CD4-positive, alpha-beta T cell (primary cell): Measurements from ENCODE around the gene TNFRSF18. TPM values are rescaled to one million over a fixed set of nuclear protein-coding genes. Genes with fewer than 3 reads are reported as not detected.

Source experiments
- ATAC-seq: fragments of 200-7000 bp; cut with Tn5 transposase; one replicate; pipeline ENCODE4 v1.10.0; 2022; ENCODE audit warnings: mild to moderate bottlenecking; ENCODE audit not compliant: poor library complexity
- CTCF ChIA-PET: fragments of 350-600 bp; sonication (Branson Sonifier 250); formaldehyde crosslinking; loops from one replicate; lab custom pipeline; 2021; ENCODE audit warnings: antibody characterized with exemption, inconsistent platforms; lab: Charles Lee
- POLR2A ChIA-PET: fragments of 350-600 bp; sonication (Branson Sonifier 250); formaldehyde crosslinking; loops from one replicate; lab custom pipeline; 2021; ENCODE audit warnings: antibody characterized with exemption, inconsistent platforms; lab: Charles Lee
- DNase-seq, 14 experiments: peaks; one replicate each; pipeline ENCODE4 v3.0.0-alpha.2; 2013 to 2020; ENCODE audit warnings: mixed read lengths in 2 of 14
- H3K27ac ChIP-seq, 2 donors: one replicate each; pipeline versions ENCODE4 v1.5.1 to v1.7.0; 2013; ENCODE audit warnings: low read length in 2 of 2, low read depth in 1 of 2, mild to moderate bottlenecking in 1 of 2
- H3K27me3 ChIP-seq, 2 experiments: 1 replicate in 1 of 2; 2 replicates in 1 of 2; pipeline versions ENCODE4 v1.6.1 to v1.7.0; 2013; ENCODE audit warnings: low read length in 2 of 2, control low read depth in 1 of 2, mild to moderate bottlenecking in 1 of 2, moderate library complexity in 1 of 2; ENCODE audit not compliant: insufficient read depth in 2 of 2, control insufficient read depth in 1 of 2
- H3K36me3 ChIP-seq: one replicate; pipeline ENCODE4 v1.6.1; 2013; ENCODE audit warnings: low read length, control low read depth; ENCODE audit not compliant: insufficient read depth
- H3K4me1 ChIP-seq: one replicate; pipeline ENCODE4 v1.6.1; 2013; ENCODE audit warnings: low read length, control low read depth; ENCODE audit not compliant: insufficient read depth
- H3K4me3 ChIP-seq: one replicate; pipeline ENCODE4 v1.5.1; 2013; ENCODE audit warnings: mild to moderate bottlenecking, low read length, moderate library complexity
- H3K9me3 ChIP-seq, 2 experiments: 1 replicate in 1 of 2; 2 replicates in 1 of 2; pipeline versions ENCODE4 v1.6.1 to v1.7.0; 2013; ENCODE audit warnings: low read length in 2 of 2, mild to moderate bottlenecking in 2 of 2, control low read depth in 1 of 2, moderate library complexity in 1 of 2; ENCODE audit not compliant: control insufficient read depth in 1 of 2, insufficient read depth in 1 of 2
- H3K27ac Mint-ChIP-seq: one replicate; pipeline ENCODE4 v1.8.0; 2020; ENCODE audit warnings: mixed read lengths
- H3K27me3 Mint-ChIP-seq: one replicate; pipeline ENCODE4 v1.8.0; 2021; ENCODE audit warnings: mixed read lengths
- H3K36me3 Mint-ChIP-seq: one replicate; pipeline ENCODE4 v1.8.0; 2021; ENCODE audit warnings: low read depth, mixed read lengths
- H3K4me1 Mint-ChIP-seq: one replicate; pipeline ENCODE4 v1.8.0; 2021; ENCODE audit warnings: low read depth, mixed read lengths
- H3K4me3 Mint-ChIP-seq: one replicate; pipeline ENCODE4 v1.8.0; 2020; ENCODE audit warnings: mild to moderate bottlenecking, mixed read lengths
- H3K9me3 Mint-ChIP-seq: one replicate; pipeline ENCODE4 v1.8.0; 2020; ENCODE audit warnings: mixed read lengths
- CTCF ChIP-seq: fragments of 200-600 bp; IDR thresholded peaks from one replicate; pipeline ENCODE4 v1.8.0; 2022; ENCODE audit warnings: antibody characterized with exemption, mild to moderate bottlenecking
- intact Hi-C, 2 experiments: fragments of 100-400 bp; cut with DNase I in 1 of 2; cut with micrococcal nuclease in 1 of 2; formaldehyde crosslinking; loops; one replicate each; pipeline versions ENCODE4 v1.15.1 to v1.9.0; 2023 to 2025; cut with DNase I, micrococcal nuclease
- total RNA-seq, 174 experiments: library from RNA in 2 of 174; stranded (reverse) in 2 of 174; gene quantifications; one replicate each; pipeline ENCODE4 v1.2.3 and lab custom pipeline; 2021 to 2026

The TNFRSF18 gene
- total RNA-seq, 2 experiments from 2014 or later, result 14.8 to 17.8 TPM

GRCh38 chr1:1216770-1217620 is 10.6 kb upstream of the TNFRSF18 start:
- intact Hi-C loops, result no loop called here
- Mint-ChIP-seq H3K27me3 (no peaks in the 10 kb centered on the region), H3K9me3 (no peaks in the 10 kb centered on the region), H3K27ac (peak overlapping the region; percentile 96), H3K4me3 (peak overlapping the region; percentile 90), H3K36me3 (peaks cover 46% of the 10 kb centered on the region), H3K4me1 (peaks cover 26% of the 10 kb centered on the region)
- peaks cover 82% of the 10 kb centered on the region for H3K4me1 ChIP-seq
- no peaks in the 10 kb centered on the region for H3K27me3 ChIP-seq
- CTCF ChIA-PET, result interaction anchor here (0.5 kb wide), 1 partner anchor 84 kb away, joined by 3 read pairs; no protein-coding TSS in a partner anchor
- peaks cover 45% of the 10 kb centered on the region for H3K36me3 ChIP-seq
- POLR2A ChIA-PET, result interaction anchor here (0.8 to 1.0 kb wide), 3 partner anchors 9 to 20 kb away, joined by 3 to 8 read pairs (median 3); no protein-coding TSS in a partner anchor
- ATAC-seq (peak; percentile 39), DNase-seq (peak in 7 of 14 experiments; percentile 38 to 88 (median 67))
- TF ChIP-seq CTCF, result no peak
- H3K27ac ChIP-seq, result peak overlapping the region; percentile 43 to 86
- H3K4me3 ChIP-seq, result no peak overlapping the region
- peaks cover 0 to 3% of the 10 kb centered on the region in 2 experiments for H3K9me3 ChIP-seq

GRCh38 chr1:1215881-1216605 is 9.7 kb upstream of the TNFRSF18 start:
- no peaks in the 10 kb centered on the region for H3K27me3 Mint-ChIP-seq
- POLR2A ChIA-PET, result interaction anchor here (1.0 to 1.2 kb wide), 2 partner anchors 8 to 15 kb away, joined by 3 to 8 read pairs; no protein-coding TSS in a partner anchor
- no peak for ATAC-seq

More at GRCh38 chr1:1215881-1216605, 9.7 kb upstream of the TNFRSF18 start:
- Histone ChIP-seq H3K27ac (peak overlapping the region; percentile 43 to 86), H3K9me3 (peaks cover 0 to 3% of the 10 kb centered on the region in 2 experiments), H3K4me3 (no peak overlapping the region), H3K4me1 (peaks cover 92% of the 10 kb centered on the region), H3K27me3 (no peaks in the 10 kb centered on the region), H3K36me3 (peaks cover 37% of the 10 kb centered on the region)
- no peak for TF ChIP-seq CTCF
- Mint-ChIP-seq H3K27ac (peak overlapping the region; percentile 96), H3K36me3 (peaks cover 39% of the 10 kb centered on the region), H3K4me1 (peaks cover 26% of the 10 kb centered on the region), H3K9me3 (no peaks in the 10 kb centered on the region), H3K4me3 (peak overlapping the region; percentile 90)
- intact Hi-C loops, result no loop called here
- no peak for DNase-seq
- CTCF ChIA-PET, result interaction anchor here (1.3 kb wide), 1 partner anchor 94 kb away, joined by 4 read pairs; no protein-coding TSS in a partner anchor
